SH-SY5Y (cell line): Measurements from ENCODE around the gene ZBED3.

Experiments
- GATA2 ChIP-seq: IDR thresholded peaks from 2 replicates; pipeline ENCODE4 v1.6.1; 2011; ENCODE audit warnings: mild to moderate bottlenecking, low read depth, low read length
- GATA3 ChIP-seq: IDR thresholded peaks from 2 replicates; pipeline ENCODE4 v1.6.1; 2011; ENCODE audit warnings: low read depth, mild to moderate bottlenecking, low read length, moderate library complexity

ZBED3 gene

DNA sequence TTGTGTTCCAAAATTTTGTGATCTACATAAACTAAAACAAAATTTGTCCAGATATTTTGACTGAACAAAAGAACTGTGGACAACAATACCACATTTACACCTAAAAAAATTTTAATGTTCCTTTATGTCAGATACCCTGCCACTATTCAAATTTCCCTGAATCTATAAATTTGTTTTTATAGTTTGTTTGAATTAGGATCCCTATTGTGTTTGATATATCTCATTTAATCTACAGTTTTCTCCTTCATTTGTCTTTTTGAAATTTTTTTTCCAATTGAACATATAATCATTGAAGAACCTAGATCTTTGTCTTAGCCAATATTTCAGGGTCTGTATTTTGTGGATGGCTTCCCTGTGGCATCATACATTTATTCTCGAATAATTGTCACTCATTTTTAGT lies 51.1 kb downstream of the ZBED3 start:
- TF ChIP-seq GATA3 (no peak), GATA2 (no peak)

DNA sequence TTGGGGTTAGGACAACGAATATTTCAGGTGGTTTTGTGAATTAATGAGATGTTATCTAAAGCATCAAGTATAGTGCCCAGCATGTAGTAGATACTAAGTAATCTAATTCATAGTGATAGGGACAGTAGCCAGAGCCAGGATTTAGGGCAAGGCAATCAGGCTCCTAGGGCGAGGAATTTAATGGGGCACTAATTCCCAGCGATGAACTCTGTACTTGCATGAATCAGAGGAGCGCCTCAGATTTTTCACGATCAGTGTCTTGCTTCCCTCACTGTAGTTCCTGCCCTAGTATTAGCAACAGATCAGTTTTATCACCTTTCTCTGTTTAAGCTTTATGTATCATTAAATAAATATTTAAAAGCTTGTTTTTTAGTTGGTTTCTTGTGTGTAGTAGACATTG lies 53.7 kb downstream of the ZBED3 start:
- no peak for TF ChIP-seq GATA2
- TF ChIP-seq GATA3, result no peak

DNA sequence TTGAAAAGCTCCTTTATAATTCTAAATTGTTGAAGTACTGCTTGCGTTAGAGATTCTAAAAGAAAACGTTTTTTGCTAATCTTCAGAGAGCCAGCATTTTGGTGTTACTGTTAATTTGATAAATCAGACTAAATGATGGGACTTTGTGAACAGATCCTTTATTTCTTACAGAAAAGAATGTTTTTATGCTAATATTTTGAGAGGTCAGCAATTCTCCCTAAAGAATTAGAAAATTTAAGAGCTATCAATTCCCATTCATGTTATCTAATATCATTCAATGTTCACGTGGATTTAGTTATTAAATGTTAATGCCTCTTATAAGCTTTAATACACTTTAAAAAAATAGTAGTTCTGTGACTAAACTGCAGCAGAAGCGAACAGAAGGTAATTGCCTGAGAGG lies 54.5 kb downstream of the ZBED3 start:
- TF ChIP-seq GATA2, result no peak
- TF ChIP-seq GATA3, result no peak

- TF ChIP-seq GATA2 (no peak), GATA3 (no peak)
These were observed 55.2 kb downstream of the ZBED3 start for GRCh38 chr5:77031891-77032290.

DNA sequence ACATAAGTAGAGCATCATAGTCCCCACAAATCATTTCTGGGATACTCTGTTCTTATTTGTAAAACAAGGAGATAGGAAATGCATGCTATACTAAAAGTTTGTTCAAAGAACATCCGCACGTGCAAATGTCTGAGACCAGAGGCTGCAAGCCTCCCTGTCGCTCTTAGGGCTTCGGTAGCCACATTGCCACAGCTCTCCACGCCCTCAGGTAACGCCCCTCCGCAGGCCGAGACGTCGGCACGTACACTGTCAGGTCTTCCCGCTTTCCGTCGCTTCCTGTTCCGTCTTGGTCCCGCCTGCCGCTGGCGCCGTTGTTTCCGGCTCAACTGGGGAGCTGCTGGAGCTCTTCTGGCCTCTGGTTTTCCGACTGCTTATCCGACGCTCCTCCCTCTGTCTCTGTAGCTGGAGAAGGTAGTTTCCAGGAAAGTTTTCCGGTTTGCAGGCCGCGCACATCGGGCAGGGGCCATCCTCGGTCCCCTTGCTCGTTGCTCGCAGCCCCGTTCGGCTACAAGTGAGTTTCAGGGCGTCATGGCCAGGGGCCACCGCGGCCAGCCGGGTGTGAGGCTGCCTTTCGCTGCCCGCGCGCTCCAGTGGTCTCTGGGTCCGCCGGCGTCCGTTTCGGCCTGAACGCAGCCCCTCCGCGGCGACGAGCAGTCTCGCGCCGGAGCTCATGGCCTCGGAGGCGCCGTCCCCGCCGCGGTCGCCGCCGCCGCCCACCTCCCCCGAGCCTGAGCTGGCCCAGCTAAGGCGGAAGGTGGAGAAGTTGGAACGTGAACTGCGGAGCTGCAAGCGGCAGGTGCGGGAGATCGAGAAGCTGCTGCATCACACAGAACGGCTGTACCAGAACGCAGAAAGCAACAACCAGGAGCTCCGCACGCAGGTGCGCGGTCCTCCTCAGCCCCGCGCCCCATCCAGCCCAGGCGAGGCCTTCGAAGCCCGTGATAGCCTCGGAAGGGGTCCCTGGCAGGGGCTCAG lies 56.7 kb downstream of the ZBED3 start, which contains the start of gene AGGF1:
Gene AGGF1 (plus strand): TSS at position 308 of the 975 bp plus-strand sequence. CDS start 363 bp downstream, at position 671.
- TF ChIP-seq GATA2, result no peak
- TF ChIP-seq GATA3, result no peak

DNA sequence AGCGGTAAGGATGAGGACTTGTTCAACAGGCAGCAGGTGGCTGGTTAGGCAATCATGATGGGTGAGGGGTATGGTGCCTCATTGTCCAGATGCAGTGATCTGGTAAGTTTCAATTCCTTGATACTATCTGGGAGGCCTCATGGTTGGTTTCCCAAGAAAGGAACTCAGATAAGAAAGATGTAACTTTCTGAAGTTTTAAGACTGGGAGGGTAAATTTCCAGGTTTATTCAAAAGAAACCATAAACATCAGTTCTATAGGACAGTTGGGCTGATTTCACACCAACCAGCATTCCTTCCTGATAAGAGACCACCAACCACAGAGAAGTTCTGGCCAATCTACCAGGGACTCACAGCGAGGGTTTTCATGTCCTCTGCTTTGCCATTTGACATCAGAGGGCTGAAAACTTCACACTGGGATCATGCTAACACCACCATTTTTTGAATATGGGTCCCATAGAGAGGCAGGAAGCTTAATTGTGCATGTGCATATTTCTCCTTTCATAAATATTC lies 57.7 kb downstream of the ZBED3 start:
- TF ChIP-seq GATA3 (no peak), GATA2 (no peak)

DNA sequence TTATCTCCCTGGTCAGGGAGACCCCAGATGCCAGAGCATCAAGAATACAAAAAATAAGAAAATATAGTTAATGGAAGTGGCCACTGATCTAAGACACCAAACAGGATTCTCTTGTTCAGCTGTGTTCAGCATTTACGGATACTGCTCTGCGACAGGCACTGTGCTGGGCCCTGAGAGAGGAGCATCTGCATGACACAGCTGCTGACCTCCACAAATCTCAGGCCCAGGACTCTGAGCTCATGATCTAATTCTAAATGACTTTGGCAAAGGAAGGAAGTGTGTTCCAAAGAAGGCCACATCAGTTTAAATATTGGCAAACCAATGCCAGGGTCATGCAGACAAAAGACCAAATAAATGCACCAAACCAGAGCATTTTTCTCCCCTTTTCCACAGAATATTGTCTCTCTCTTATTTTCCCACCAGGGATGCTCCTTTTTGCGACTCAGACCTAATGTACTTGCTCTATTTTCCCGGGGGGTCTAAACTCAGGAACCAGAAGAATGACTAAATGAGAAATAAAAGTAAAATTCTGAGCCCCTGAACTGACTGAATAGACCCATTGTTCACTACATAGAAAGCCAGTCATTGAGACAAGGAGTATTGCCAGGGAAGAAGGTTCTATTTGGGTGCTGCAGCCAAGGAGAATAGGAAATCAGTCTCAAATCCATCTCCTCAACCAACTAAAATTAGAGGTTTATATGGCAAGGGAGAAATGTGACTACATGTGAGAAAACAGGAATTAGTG lies 58.3 kb downstream of the ZBED3 start:
- TF ChIP-seq GATA3 (no peak), GATA2 (no peak)

DNA sequence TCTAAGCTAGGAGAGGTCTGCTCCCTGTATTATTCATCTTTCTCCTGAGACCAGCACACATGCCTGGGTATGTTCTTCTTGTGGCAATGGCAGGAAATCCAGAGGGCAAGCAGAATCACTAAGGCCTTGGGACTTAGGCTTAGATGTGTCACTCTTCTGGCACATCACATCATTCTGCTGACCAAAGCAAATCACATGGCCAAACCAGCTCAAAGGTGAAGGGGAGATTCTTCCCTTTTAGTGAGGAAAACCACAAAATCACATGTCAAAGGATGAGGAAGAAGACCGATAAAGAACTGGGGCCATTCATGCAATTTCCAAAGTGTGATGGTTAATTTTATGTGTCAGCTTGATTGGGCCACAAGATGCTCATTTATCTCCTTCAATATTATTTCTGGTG lies 62.6 kb downstream of the ZBED3 start:
- TF ChIP-seq GATA2 (no peak), GATA3 (no peak)

DNA sequence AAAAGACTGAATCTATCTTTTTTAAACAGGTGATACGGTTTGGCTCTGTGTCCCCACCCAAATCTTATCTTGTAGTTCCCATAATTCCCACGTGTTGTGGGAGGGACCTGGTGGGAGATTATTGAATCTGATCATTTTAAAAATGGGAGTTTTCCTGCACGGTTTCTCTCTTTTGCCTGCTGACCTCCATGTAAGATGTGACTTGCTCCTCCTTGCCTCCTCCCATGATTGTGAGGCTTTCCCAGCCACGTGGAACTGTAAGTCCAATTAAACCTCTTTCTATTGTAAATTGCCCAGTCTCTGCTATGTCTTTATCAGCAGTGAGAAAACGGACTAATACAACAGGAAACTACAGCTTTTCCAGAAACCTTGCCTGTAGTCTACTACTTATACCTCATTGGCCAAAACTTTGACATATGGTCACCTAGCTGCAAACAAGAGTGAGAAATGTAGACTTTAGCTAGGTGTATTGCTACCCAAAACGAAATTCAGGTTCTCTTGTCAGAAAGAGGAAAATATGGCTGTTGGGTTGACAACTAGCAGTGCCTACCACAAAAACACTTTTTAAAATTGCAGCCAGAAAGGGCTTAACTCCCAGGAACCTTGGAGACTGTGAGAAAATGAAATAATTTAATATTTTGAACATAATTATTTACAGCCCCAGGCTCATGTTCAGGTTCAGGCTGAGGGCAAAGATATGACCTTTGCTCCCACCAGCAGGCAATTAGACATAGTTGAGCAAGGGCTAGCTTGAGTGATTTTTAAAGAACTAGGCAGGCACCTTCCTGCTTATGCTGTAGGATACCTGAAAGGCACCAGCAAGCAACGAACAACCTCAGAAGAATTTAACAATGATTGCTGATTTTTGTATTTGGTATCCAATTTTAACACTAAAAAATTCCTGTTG lies 64.3 kb downstream of the ZBED3 start:
- TF ChIP-seq GATA3 (no peak), GATA2 (no peak)
